ENCODE data around the gene LCMT1. TPM values are rescaled to one million over a fixed set of nuclear protein-coding genes. Genes with fewer than 3 reads are reported as not detected.
"Not testable (repeated sequence)": the region's sequence is repeated elsewhere in the genome, so short reads cannot be mapped to it uniquely, and the experiment has no call there.

Gene LCMT1
- total and polyA plus RNA-seq, 2 donors (not counting 1 experiment from before 2014, with no cell fraction given), result 20.2 to 42.0 TPM

DNA sequence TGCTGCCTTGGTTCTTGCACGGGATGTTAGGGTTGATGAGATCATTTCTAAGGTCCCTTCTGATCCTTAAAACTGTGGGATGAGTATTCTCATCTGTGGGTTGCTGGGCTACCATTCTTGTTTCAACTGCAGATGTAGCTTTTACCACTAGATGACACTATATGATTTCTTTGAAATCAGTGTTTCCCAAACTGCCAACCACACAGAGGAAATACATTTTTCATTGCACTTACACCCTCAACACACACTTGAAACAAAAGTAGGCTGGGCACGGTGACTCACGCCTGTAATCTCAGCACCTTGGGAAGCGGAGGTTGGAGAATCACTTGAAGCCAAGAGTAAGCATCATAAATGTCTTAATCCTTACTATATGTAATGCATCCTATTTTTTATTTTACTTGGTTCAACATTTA, 15.3 kb downstream of the LCMT1 start:
- Mint-ChIP-seq H3K4me1 (peaks cover 11% of the 10 kb centered on the region), H3K27me3 (no peaks in the 10 kb centered on the region), H3K9me3 (ENCODE audit: insufficient read depth) (no peaks in the 10 kb centered on the region), H3K27ac (no peak overlapping the region), H3K4me3 (no peak overlapping the region)
- Histone ChIP-seq H3K4me2 (replicated peaks; ENCODE audit: low read depth, low read length, poor library complexity, severe bottlenecking) (no peak overlapping the region), H3K27ac (ENCODE audit: low read length in 2 of 2) (no peak overlapping the region), H3K36me3 (replicated peaks in 1 of 2; ENCODE audit: control extremely low read depth in 1 of 2, control insufficient read depth in 1 of 2, extremely low read depth in 1 of 2, insufficient read depth in 2 of 2, low read length in 1 of 2) (peaks cover 7 to 16% of the 10 kb centered on the region in 2 experiments), H3K9me3 (ENCODE audit: control extremely low read depth in 1 of 3, control insufficient read depth in 2 of 3, insufficient read depth in 1 of 3, low read length in 2 of 3) (no peaks in the 10 kb centered on the region), H3K27me3 (replicated peaks in 1 of 4; ENCODE audit: control extremely low read depth in 1 of 4, control insufficient read depth in 3 of 4, insufficient read depth in 4 of 4, low read length in 3 of 4) (no peaks in the 10 kb centered on the region), H3K9ac (ENCODE audit: low read length) (no peak overlapping the region), H3K4me3 (ENCODE audit: control extremely low read depth in 1 of 5, extremely low read depth in 1 of 5, insufficient read depth in 1 of 5, low read depth in 2 of 5, low read length in 4 of 5) (no peak overlapping the region), H2AFZ (ENCODE audit: insufficient read depth, low read depth, low read length, poor library complexity, severe bottlenecking) (no peak overlapping the region), H3K4me1 (ENCODE audit: control insufficient read depth in 2 of 2, insufficient read depth in 2 of 2, low read length in 2 of 2) (no peaks in the 10 kb centered on the region), H3K79me2 (ENCODE audit: control insufficient read depth, insufficient read depth, low read length) (peaks cover 34% of the 10 kb centered on the region), H4K20me1 (ENCODE audit: control insufficient read depth, insufficient read depth, low read length, poor library complexity, severe bottlenecking) (no peaks in the 10 kb centered on the region)
- TF ChIP-seq EZH2 (IDR thresholded peaks at IDR 0.05; ENCODE audit: borderline replicate concordance, insufficient read depth, low read depth, low read length, poor library complexity, severe bottlenecking), result no peak
- TF ChIP-seq, protein P1, sequence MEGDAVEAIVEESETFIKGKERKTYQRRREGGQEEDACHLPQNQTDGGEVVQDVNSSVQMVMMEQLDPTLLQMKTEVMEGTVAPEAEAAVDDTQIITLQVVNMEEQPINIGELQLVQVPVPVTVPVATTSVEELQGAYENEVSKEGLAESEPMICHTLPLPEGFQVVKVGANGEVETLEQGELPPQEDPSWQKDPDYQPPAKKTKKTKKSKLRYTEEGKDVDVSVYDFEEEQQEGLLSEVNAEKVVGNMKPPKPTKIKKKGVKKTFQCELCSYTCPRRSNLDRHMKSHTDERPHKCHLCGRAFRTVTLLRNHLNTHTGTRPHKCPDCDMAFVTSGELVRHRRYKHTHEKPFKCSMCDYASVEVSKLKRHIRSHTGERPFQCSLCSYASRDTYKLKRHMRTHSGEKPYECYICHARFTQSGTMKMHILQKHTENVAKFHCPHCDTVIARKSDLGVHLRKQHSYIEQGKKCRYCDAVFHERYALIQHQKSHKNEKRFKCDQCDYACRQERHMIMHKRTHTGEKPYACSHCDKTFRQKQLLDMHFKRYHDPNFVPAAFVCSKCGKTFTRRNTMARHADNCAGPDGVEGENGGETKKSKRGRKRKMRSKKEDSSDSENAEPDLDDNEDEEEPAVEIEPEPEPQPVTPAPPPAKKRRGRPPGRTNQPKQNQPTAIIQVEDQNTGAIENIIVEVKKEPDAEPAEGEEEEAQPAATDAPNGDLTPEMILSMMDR (IDR thresholded peaks at IDR 0.05), result no peak
- DNase-seq, result no peak
- WGBS (ENCODE audit: insufficient coverage), result 63% methylated on average over 1 of the region's 4 CpGs
- ChIA-PET CTCF (interaction anchor here (1.2 kb wide), 2 partner anchors 18 to 71 kb away, joined by 3 read pairs; no protein-coding TSS in a partner anchor), POLR2A (no interaction called here)
- ATAC-seq (ENCODE audit: low read depth), result no peak
- intact Hi-C loops (cut with micrococcal nuclease), result loop anchor here (1.0 kb wide), 1 partner anchor 72 kb away; no protein-coding TSS in a partner anchor

DNA sequence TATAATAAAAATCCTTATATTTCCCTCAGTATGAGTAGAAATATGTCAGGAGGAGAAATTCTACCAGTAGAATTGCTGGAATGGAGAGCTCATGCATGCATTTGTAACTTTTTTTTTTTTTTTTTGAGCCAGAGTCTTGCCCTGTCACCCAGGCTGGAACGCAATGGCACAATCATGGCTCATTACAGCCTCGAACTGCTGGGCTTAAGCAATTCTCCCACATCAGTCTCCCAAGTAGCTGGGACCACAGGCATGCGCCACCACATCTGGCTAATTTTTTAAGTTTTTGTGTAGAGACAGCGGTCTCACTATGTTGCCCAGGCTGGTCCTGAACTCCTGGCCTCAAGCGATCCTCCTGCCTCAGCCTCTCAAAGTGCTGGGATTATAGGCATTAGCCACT, 21.2 kb downstream of the LCMT1 start:
- WGBS (ENCODE audit: insufficient coverage), result 100% methylated on average over 4 of the region's 5 CpGs
- intact Hi-C loops (cut with micrococcal nuclease), result not testable (repeated sequence)

More for the DNA sequence above, 21.2 kb downstream of the LCMT1 start:
- H3K79me2 ChIP-seq (ENCODE audit: control insufficient read depth, insufficient read depth, low read length); H3K4me1 ChIP-seq (ENCODE audit: control insufficient read depth in 2 of 2, insufficient read depth in 2 of 2, low read length in 2 of 2); H3K27me3 Mint-ChIP-seq; H3K4me3 ChIP-seq (ENCODE audit: control extremely low read depth in 1 of 5, extremely low read depth in 1 of 5, insufficient read depth in 1 of 5, low read depth in 2 of 5, low read length in 4 of 5); H3K27me3 ChIP-seq (replicated peaks in 1 of 4; ENCODE audit: control extremely low read depth in 1 of 4, control insufficient read depth in 3 of 4, insufficient read depth in 4 of 4, low read length in 3 of 4); H3K9ac ChIP-seq (ENCODE audit: low read length); H3K4me2 ChIP-seq (replicated peaks; ENCODE audit: low read depth, low read length, poor library complexity, severe bottlenecking); H3K27ac Mint-ChIP-seq; H3K4me3 Mint-ChIP-seq; H2AFZ ChIP-seq (ENCODE audit: insufficient read depth, low read depth, low read length, poor library complexity, severe bottlenecking); H3K27ac ChIP-seq (ENCODE audit: low read length in 2 of 2); DNase-seq; H3K9me3 Mint-ChIP-seq (ENCODE audit: insufficient read depth); H3K9me3 ChIP-seq (ENCODE audit: control extremely low read depth in 1 of 3, control insufficient read depth in 2 of 3, insufficient read depth in 1 of 3, low read length in 2 of 3); ATAC-seq (ENCODE audit: low read depth); POLR2A ChIA-PET; H3K4me1 Mint-ChIP-seq; H4K20me1 ChIP-seq (ENCODE audit: control insufficient read depth, insufficient read depth, low read length, poor library complexity, severe bottlenecking): not testable (repeated sequence)
- peaks cover 8 to 45% of the 10 kb centered on the region in 2 experiments for H3K36me3 ChIP-seq (replicated peaks in 1 of 2; ENCODE audit: control extremely low read depth in 1 of 2, control insufficient read depth in 1 of 2, extremely low read depth in 1 of 2, insufficient read depth in 2 of 2, low read length in 1 of 2)
- CTCF ChIA-PET, result interaction anchor here (0.7 kb wide), 1 partner anchor 618 kb away, joined by 3 read pairs; no protein-coding TSS in a partner anchor
